Measurements from ENCODE around the gene KIF16B.

DNA sequence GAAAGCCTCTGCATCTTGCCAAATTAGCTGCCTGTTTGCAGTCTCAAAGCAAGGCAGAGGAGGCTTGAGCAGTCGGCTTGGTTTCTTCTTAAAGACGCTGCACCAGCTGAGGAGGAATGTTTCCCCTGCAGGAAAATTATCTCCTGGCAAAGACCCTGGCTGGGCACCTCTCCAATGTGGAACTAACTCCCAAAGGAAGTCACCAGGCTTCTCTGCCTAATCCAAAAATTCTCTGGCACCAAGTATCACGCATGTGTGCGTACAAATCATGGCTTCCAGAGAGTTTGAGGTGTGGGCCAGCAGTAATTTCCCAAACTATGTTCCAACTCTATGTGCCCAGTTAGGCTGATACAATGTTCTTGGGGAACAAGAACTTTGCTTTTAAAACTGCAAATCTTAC is 176.2 kb downstream of the KIF16B start:
- TF ChIP-seq CHD1 (IDR thresholded peaks at IDR 0.05; ENCODE audit: low read depth, low read length) (no peak), CTCF (IDR thresholded peaks at IDR 0.05; ENCODE audit: control extremely low read depth in 1 of 3, insufficient read depth in 1 of 3, low read depth in 1 of 3, low read length in 3 of 3) (no peak), BACH1 (IDR thresholded peaks at IDR 0.05; ENCODE audit: low read length) (no peak), ATF3 (IDR thresholded peaks at IDR 0.05; ENCODE audit: insufficient read depth, low read depth, low read length) (no peak)

Measured in H1 (cell line).